Dedifferentiated amniotic fluid mesenchymal stem cell (primary cell): Measurements from ENCODE around the gene MKRN3.
"Not testable (repeated sequence)": the region's sequence is repeated elsewhere in the genome, so short reads cannot be mapped to it uniquely, and the experiment has no call there.

Experiments used
- DNase-seq: peaks from one replicate; pipeline ENCODE4 v3.0.0-alpha.2; 2016; ENCODE audit errors: extremely low spot score

Gene MKRN3

GRCh38 chr15:23589012-23589411 is 23.5 kb downstream of the MKRN3 start:
- no peak for DNase-seq

- DNase-seq = no peak
These were observed 28.8 kb downstream of the MKRN3 start for GRCh38 chr15:23594252-23594770.

GRCh38 chr15:23595368-23595767 is 29.9 kb downstream of the MKRN3 start:
- DNase-seq = no peak

- DNase-seq = no peak
These were observed 31.3 kb downstream of the MKRN3 start for GRCh38 chr15:23596736-23597135.

- not testable (repeated sequence) for DNase-seq
These were observed 31.8 kb downstream of the MKRN3 start for GRCh38 chr15:23597278-23597677.

- DNase-seq = no peak
These were observed 33.6 kb downstream of the MKRN3 start for GRCh38 chr15:23599053-23599452.

GRCh38 chr15:23602124-23602523 is 36.6 kb downstream of the MKRN3 start:
- DNase-seq = no peak

GRCh38 chr15:23606226-23606625 is 40.8 kb downstream of the MKRN3 start:
- no peak for DNase-seq

GRCh38 chr15:23616536-23616935 is 51.1 kb downstream of the MKRN3 start:
- DNase-seq = no peak
